ENCODE results near the gene ACTN1.

ACTN1 gene

GRCh38 chr14:68970038-68970612, 9.0 kb downstream of the ACTN1 start:
- no peak for DNase-seq (ENCODE audit: low read depth in 2 of 2)

GRCh38 chr14:68969278-68970033, 9.6 kb downstream of the ACTN1 start:
- no peak for DNase-seq (ENCODE audit: low read depth in 2 of 2)

GRCh38 chr14:68968721-68969120, 10.4 kb downstream of the ACTN1 start:
- no peak for DNase-seq (ENCODE audit: low read depth in 2 of 2)

- no peak for DNase-seq (ENCODE audit: low read depth in 2 of 2)
These were observed 11.1 kb downstream of the ACTN1 start for GRCh38 chr14:68968051-68968450.

GRCh38 chr14:68967459-68967940, 11.6 kb downstream of the ACTN1 start:
- no peak for DNase-seq (ENCODE audit: low read depth in 2 of 2)

GRCh38 chr14:68966872-68967301, 12.2 kb downstream of the ACTN1 start:
- no peak for DNase-seq (ENCODE audit: low read depth in 2 of 2)

- no peak for DNase-seq (ENCODE audit: low read depth in 2 of 2)
These were observed 13.8 kb downstream of the ACTN1 start for GRCh38 chr14:68965261-68965761.

- no peak for DNase-seq (ENCODE audit: low read depth in 2 of 2)
These were observed 14.6 kb downstream of the ACTN1 start for GRCh38 chr14:68964300-68965093.

- no peak for DNase-seq (ENCODE audit: low read depth in 2 of 2)
These were observed 16.4 kb downstream of the ACTN1 start for GRCh38 chr14:68962681-68963080.

- no peak for DNase-seq (ENCODE audit: low read depth in 2 of 2)
These were observed 17.1 kb downstream of the ACTN1 start for GRCh38 chr14:68961781-68962584.

- DNase-seq (ENCODE audit: low read depth in 2 of 2): no peak
These were observed 17.7 kb downstream of the ACTN1 start for GRCh38 chr14:68961361-68961760.

GRCh38 chr14:68960123-68960522, 19.0 kb downstream of the ACTN1 start:
- no peak for DNase-seq (ENCODE audit: low read depth in 2 of 2)

- no peak for DNase-seq (ENCODE audit: low read depth in 2 of 2)
These were observed 20.1 kb downstream of the ACTN1 start for GRCh38 chr14:68959035-68959434.

GRCh38 chr14:68958553-68958952, 20.5 kb downstream of the ACTN1 start:
- no peak for DNase-seq (ENCODE audit: low read depth in 2 of 2)

GRCh38 chr14:68957775-68958174, 21.3 kb downstream of the ACTN1 start:
- DNase-seq (ENCODE audit: low read depth in 2 of 2): no peak

GRCh38 chr14:68956724-68957123, 22.4 kb downstream of the ACTN1 start:
- DNase-seq (ENCODE audit: low read depth in 2 of 2): no peak

- DNase-seq (ENCODE audit: low read depth in 2 of 2): no peak
These were observed 23.3 kb downstream of the ACTN1 start for GRCh38 chr14:68955851-68956179.

- no peak for DNase-seq (ENCODE audit: low read depth in 2 of 2)
These were observed 23.8 kb downstream of the ACTN1 start for GRCh38 chr14:68955164-68955850.

GRCh38 chr14:68953196-68953555, 25.9 kb downstream of the ACTN1 start:
- no peak for DNase-seq (ENCODE audit: low read depth in 2 of 2)

GRCh38 chr14:68952531-68953195, 26.4 kb downstream of the ACTN1 start:
- no peak for DNase-seq (ENCODE audit: low read depth in 2 of 2)
